ENCODE measurements around the gene ADAMTS12. TPM values are rescaled to one million over a fixed set of nuclear protein-coding genes. Genes with fewer than 3 reads are reported as not detected.

Gene ADAMTS12
- total and polyA plus RNA-seq, 4 donors = 0.49 to 6.4 (median 2.3) TPM

DNA sequence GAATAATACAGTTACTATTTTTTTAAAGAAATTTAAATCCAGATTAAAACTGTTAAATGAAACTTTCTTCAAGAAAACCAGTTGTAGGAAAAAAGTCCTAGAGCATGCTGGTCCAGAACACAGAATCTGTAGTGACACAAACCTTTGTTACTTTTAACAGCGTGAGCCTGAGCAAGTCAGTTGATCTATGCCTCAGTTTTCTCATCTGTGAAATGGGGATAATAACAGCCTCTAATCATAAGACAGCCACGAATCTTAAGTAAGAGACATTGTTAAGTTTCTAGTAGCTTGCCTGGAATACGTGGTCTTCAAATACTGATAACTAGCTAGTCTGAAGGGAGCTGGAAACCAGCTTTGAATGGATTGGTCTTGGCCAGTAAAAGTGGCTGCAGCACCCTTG lies 158.6 kb downstream of the ADAMTS12 start:
- Histone ChIP-seq H3K4me1 (ENCODE audit: control insufficient read depth in 4 of 4, insufficient read depth in 4 of 4, low read length in 3 of 4) (peaks cover under 1 to 16% (median 8%) of the 10 kb centered on the region in 4 donors), H3K9ac (ENCODE audit: low read depth in 1 of 2, low read length in 2 of 2) (no peak overlapping the region), H3K9me3 (ENCODE audit: control insufficient read depth in 4 of 4, low read length in 3 of 4) (no peaks in the 10 kb centered on the region), H3K27ac (ENCODE audit: low read depth in 1 of 2, low read length in 2 of 2) (no peak overlapping the region), H3K27me3 (ENCODE audit: control insufficient read depth in 4 of 4, insufficient read depth in 4 of 4, low read length in 3 of 4) (no peaks in the 10 kb centered on the region), H3K36me3 (ENCODE audit: control insufficient read depth in 4 of 4, insufficient read depth in 3 of 4, low read depth in 1 of 4, low read length in 3 of 4) (no peaks in the 10 kb centered on the region), H3K4me3 (ENCODE audit: low read depth in 1 of 3, low read length in 3 of 3) (no peak overlapping the region)
- 92% methylated on average over 3 of the region's 3 CpGs for WGBS
- TF ChIP-seq, protein P1, sequence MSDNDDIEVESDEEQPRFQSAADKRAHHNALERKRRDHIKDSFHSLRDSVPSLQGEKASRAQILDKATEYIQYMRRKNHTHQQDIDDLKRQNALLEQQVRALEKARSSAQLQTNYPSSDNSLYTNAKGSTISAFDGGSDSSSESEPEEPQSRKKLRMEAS (IDR thresholded peaks at IDR 0.05) = no peak
- no peak for TF ChIP-seq JUND (IDR thresholded peaks at IDR 0.05)
- no peak for TF ChIP-seq FOXA2 (IDR thresholded peaks at IDR 0.05)
- TF ChIP-seq, protein P2, sequence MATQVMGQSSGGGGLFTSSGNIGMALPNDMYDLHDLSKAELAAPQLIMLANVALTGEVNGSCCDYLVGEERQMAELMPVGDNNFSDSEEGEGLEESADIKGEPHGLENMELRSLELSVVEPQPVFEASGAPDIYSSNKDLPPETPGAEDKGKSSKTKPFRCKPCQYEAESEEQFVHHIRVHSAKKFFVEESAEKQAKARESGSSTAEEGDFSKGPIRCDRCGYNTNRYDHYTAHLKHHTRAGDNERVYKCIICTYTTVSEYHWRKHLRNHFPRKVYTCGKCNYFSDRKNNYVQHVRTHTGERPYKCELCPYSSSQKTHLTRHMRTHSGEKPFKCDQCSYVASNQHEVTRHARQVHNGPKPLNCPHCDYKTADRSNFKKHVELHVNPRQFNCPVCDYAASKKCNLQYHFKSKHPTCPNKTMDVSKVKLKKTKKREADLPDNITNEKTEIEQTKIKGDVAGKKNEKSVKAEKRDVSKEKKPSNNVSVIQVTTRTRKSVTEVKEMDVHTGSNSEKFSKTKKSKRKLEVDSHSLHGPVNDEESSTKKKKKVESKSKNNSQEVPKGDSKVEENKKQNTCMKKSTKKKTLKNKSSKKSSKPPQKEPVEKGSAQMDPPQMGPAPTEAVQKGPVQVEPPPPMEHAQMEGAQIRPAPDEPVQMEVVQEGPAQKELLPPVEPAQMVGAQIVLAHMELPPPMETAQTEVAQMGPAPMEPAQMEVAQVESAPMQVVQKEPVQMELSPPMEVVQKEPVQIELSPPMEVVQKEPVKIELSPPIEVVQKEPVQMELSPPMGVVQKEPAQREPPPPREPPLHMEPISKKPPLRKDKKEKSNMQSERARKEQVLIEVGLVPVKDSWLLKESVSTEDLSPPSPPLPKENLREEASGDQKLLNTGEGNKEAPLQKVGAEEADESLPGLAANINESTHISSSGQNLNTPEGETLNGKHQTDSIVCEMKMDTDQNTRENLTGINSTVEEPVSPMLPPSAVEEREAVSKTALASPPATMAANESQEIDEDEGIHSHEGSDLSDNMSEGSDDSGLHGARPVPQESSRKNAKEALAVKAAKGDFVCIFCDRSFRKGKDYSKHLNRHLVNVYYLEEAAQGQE (IDR thresholded peaks at IDR 0.05) = no peak
- no peak for TF ChIP-seq SP1 (IDR thresholded peaks at IDR 0.05)
- TF ChIP-seq YY1 (IDR thresholded peaks at IDR 0.05) = no peak
- no peak for TF ChIP-seq HNF4A (conservative IDR thresholded peaks at IDR 0.05)
- no peak for TF ChIP-seq TAF1 (conservative IDR thresholded peaks at IDR 0.05)
- TF ChIP-seq, protein P3, sequence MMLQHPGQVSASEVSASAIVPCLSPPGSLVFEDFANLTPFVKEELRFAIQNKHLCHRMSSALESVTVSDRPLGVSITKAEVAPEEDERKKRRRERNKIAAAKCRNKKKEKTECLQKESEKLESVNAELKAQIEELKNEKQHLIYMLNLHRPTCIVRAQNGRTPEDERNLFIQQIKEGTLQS (IDR thresholded peaks at IDR 0.05) = no peak
- no peak for TF ChIP-seq RAD21 (IDR thresholded peaks at IDR 0.05)
- TF ChIP-seq RXRA (IDR thresholded peaks at IDR 0.05) = no peak
- TF ChIP-seq, protein P4, sequence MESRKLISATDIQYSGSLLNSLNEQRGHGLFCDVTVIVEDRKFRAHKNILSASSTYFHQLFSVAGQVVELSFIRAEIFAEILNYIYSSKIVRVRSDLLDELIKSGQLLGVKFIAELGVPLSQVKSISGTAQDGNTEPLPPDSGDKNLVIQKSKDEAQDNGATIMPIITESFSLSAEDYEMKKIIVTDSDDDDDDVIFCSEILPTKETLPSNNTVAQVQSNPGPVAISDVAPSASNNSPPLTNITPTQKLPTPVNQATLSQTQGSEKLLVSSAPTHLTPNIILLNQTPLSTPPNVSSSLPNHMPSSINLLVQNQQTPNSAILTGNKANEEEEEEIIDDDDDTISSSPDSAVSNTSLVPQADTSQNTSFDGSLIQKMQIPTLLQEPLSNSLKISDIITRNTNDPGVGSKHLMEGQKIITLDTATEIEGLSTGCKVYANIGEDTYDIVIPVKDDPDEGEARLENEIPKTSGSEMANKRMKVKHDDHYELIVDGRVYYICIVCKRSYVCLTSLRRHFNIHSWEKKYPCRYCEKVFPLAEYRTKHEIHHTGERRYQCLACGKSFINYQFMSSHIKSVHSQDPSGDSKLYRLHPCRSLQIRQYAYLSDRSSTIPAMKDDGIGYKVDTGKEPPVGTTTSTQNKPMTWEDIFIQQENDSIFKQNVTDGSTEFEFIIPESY (IDR thresholded peaks at IDR 0.05) = no peak
- no peak for DNase-seq (ENCODE audit: low spot score)

DNA sequence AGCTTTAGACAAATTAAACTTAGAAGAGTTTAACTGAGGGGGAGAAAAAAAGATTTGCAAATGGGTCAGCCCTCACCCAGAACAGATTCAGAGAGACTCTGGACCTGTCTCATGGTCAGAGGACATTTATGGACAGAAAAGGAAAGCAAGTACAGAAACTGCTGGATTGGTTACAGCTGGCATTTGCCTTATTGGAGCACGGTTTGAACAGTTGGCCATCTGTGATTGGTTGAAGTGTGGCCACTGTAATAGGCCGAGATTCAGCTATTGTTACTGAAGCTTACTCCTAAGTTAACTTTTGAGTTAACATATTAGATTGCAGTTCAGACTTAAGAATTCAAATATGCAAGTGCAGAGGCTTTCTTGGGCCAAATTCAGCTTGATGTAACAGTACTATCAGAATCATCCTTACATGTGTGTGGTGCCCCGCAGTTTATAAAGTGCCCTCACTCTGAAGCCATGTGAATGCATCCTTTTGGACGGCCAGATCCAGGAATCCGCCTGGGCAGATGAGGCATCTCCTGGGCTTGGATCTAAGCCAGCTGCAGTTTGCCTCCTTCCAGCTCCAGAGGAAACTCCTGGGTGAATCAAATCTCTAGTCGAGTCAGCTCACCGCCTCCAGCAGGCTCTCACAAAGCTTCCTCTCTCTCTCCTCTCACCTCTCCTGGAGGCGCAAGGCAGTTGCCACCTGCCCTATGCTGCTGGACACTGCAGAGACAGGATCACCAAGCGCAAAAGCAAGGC lies 165.2 kb downstream of the ADAMTS12 start:
- DNase-seq (ENCODE audit: low spot score) = no peak

More for the DNA sequence above, 165.2 kb downstream of the ADAMTS12 start:
- Histone ChIP-seq H3K36me3 (ENCODE audit: control insufficient read depth in 4 of 4, insufficient read depth in 3 of 4, low read depth in 1 of 4, low read length in 3 of 4) (no peaks in the 10 kb centered on the region), H3K4me3 (ENCODE audit: low read depth in 1 of 3, low read length in 3 of 3) (no peak overlapping the region), H3K9me3 (ENCODE audit: control insufficient read depth in 4 of 4, low read length in 3 of 4) (no peaks in the 10 kb centered on the region), H3K9ac (ENCODE audit: low read depth in 1 of 2, low read length in 2 of 2) (no peak overlapping the region), H3K27me3 (ENCODE audit: control insufficient read depth in 4 of 4, insufficient read depth in 4 of 4, low read length in 3 of 4) (no peaks in the 10 kb centered on the region), H3K4me1 (ENCODE audit: control insufficient read depth in 4 of 4, insufficient read depth in 4 of 4, low read length in 3 of 4) (peaks cover 0 to 3% (median 1%) of the 10 kb centered on the region in 4 donors), H3K27ac (ENCODE audit: low read depth in 1 of 2, low read length in 2 of 2) (no peak overlapping the region)
- TF ChIP-seq, protein P1 (IDR thresholded peaks at IDR 0.05) = no peak
- TF ChIP-seq, protein P4 (IDR thresholded peaks at IDR 0.05) = no peak
- TF ChIP-seq TAF1 (conservative IDR thresholded peaks at IDR 0.05) (no peak), RXRA (IDR thresholded peaks at IDR 0.05) (no peak), HNF4G (IDR thresholded peaks at IDR 0.05) (no peak), RAD21 (IDR thresholded peaks at IDR 0.05) (no peak), SP1 (IDR thresholded peaks at IDR 0.05) (no peak), FOXA1 (IDR thresholded peaks at IDR 0.05) (no peak), NR2F2 (IDR thresholded peaks at IDR 0.05) (no peak), HNF4A (conservative IDR thresholded peaks at IDR 0.05) (no peak)
- WGBS = 82% methylated on average over 9 of the region's 9 CpGs

Data from liver (tissue), 9 donors.